Mucosa of rectum (tissue), 2 donors: ENCODE results near the gene SCN3B.

ENCODE experiments used
- H3K27ac ChIP-seq, 2 donors: one replicate each; pipeline ENCODE4 v1.7.0; 2013; ENCODE audit warnings: inconsistent platforms in 2 of 2, low read depth in 2 of 2, low read length in 2 of 2
- H3K27me3 ChIP-seq, 2 donors: one replicate each; pipeline ENCODE4 v1.7.0; 2013; ENCODE audit warnings: low read length in 2 of 2; ENCODE audit not compliant: control insufficient read depth in 2 of 2, insufficient read depth in 2 of 2
- H3K36me3 ChIP-seq, 2 donors: one replicate each; pipeline ENCODE4 v1.7.0; 2013; ENCODE audit warnings: low read length in 2 of 2; ENCODE audit not compliant: control insufficient read depth in 2 of 2, insufficient read depth in 2 of 2
- H3K4me1 ChIP-seq, 2 donors: one replicate each; pipeline ENCODE4 v1.7.0; 2013; ENCODE audit warnings: low read length in 2 of 2, mild to moderate bottlenecking in 1 of 2; ENCODE audit not compliant: control insufficient read depth in 2 of 2, insufficient read depth in 2 of 2
- H3K4me3 ChIP-seq, 2 donors: one replicate each; pipeline ENCODE4 v1.7.0; 2013; ENCODE audit warnings: low read length in 2 of 2
- H3K9ac ChIP-seq, 2 donors: one replicate each; pipeline ENCODE4 v1.7.0; 2013; ENCODE audit warnings: low read length in 2 of 2, low read depth in 1 of 2, mild to moderate bottlenecking in 1 of 2
- H3K9me3 ChIP-seq, 2 donors: one replicate each; pipeline ENCODE4 v1.7.0; 2013; ENCODE audit warnings: low read length in 2 of 2; ENCODE audit not compliant: control insufficient read depth in 2 of 2
- donor health status: healthy.
- donor health status: Normal muscosa, but diverticular disease.

The SCN3B gene

DNA sequence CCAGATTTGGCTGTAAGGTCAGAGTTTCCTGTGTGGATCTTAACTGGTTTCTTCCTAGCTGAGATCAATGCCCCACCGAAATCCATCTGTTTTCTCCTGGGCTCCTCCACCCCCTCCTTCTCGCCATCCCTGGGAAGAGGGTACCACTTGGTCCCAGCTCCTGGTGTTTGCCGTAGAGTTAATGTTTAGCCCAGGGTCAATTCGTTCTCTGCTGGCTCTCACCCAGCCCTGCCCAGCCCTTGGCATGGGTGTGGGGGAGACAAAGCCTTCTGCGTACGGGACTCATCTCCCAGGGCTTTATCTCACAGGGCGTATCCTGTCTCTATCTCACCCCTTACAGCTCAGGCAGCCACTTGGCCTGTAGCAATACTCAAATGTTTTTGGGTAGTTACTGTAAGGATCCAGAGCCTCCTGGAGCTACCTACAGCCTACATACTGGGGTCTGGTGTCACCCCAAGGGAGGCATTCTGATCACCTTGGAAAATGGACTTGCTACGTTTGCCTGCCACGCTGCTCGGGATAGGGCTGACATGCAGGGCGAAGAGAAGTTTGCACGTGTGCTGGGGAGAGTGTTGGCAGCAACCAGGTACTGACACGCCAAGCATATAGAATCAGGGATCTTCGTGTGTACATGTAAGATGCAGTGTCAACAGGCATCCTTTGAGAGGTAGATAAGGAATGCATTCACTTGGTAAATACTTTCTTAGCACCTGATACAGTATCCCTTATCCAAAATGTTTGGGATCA lies 66.1 kb downstream of the SCN3B start:
- Histone ChIP-seq H3K4me3 (no peak overlapping the region), H3K27me3 (no peaks in the 10 kb centered on the region), H3K9ac (no peak overlapping the region), H3K9me3 (no peaks in the 10 kb centered on the region), H3K36me3 (no peaks in the 10 kb centered on the region), H3K27ac (peak overlapping the region in 1 of 2 donors; percentile 30), H3K4me1 (peaks cover 30 to 43% of the 10 kb centered on the region in 2 donors)

DNA sequence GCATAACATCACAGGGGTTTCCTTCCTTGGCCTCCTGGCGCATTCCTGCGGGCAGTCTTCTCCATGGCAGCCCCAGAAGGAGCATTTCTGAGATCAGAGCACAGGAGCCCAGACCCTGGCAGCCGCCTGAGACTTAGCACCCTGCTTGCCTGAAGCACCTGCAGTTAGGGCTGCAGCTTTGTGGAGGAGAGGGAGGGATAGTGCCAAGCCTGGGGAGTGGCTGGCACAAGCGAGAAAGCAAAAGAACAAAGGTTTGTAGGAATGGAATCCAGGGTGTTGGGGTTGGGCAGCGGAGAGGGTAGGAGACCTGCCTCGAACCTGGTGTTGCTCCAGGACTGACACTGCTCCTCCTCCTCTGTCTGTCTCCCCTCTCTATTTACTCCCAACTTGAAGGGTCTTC lies 66.9 kb downstream of the SCN3B start:
- Histone ChIP-seq H3K9me3 (no peaks in the 10 kb centered on the region), H3K27me3 (no peaks in the 10 kb centered on the region), H3K4me3 (no peak overlapping the region), H3K4me1 (peaks cover 30 to 43% of the 10 kb centered on the region in 2 donors), H3K9ac (no peak overlapping the region), H3K36me3 (no peaks in the 10 kb centered on the region), H3K27ac (no peak overlapping the region)

DNA sequence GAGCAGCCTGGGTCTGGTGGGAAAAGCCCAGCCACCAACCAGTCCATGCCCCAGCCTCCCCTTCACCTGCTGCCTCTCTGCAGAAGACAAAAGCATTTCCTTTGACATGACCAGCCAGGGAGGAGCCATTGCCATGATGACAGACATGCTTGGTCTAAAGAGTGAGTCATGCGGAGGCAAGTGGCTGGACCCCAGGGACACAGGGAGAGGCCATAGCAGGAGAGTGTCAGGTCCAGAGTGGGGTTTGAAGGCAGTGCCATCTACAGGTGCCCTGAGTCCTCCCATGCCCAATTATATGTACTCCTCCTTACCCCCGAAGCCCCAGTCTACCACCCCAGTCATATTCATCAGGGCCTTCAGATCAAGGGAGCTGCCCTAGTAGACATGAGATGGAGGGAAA lies 67.4 kb downstream of the SCN3B start:
- H3K9ac ChIP-seq = no peak overlapping the region
- peaks cover 30 to 43% of the 10 kb centered on the region in 2 donors for H3K4me1 ChIP-seq
- H3K27ac ChIP-seq = no peak overlapping the region

DNA sequence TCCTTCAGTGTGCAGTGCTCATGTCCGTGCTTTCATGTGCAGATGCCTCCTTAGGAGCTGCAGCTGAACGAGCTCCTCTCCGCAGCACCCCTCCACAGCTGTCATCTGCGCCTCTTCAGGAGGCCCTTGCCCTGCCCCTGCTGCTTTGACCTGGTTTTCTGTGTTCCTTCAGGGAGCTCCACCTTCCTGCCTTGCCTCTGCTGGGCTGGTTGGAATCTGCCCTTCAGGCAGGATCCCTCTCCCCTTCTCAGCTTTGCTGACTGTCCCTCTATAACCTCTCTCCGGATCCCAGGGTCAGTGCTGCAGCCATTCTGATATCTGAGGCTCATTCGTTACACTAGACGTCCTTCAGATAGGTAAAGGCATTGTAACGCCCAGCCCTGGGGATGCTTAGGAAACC lies 67.9 kb downstream of the SCN3B start:
- no peak overlapping the region for H3K4me3 ChIP-seq
- H3K9ac ChIP-seq = no peak overlapping the region
- H3K9me3 ChIP-seq = no peaks in the 10 kb centered on the region
- H3K27ac ChIP-seq = no peak overlapping the region
- H3K4me1 ChIP-seq = peaks cover 30 to 43% of the 10 kb centered on the region in 2 donors
- H3K27me3 ChIP-seq = no peaks in the 10 kb centered on the region
- no peaks in the 10 kb centered on the region for H3K36me3 ChIP-seq

More for the DNA sequence above, 67.4 kb downstream of the SCN3B start:
- Histone ChIP-seq H3K36me3 (no peaks in the 10 kb centered on the region), H3K4me3 (no peak overlapping the region), H3K9me3 (no peaks in the 10 kb centered on the region), H3K27me3 (no peaks in the 10 kb centered on the region)

DNA sequence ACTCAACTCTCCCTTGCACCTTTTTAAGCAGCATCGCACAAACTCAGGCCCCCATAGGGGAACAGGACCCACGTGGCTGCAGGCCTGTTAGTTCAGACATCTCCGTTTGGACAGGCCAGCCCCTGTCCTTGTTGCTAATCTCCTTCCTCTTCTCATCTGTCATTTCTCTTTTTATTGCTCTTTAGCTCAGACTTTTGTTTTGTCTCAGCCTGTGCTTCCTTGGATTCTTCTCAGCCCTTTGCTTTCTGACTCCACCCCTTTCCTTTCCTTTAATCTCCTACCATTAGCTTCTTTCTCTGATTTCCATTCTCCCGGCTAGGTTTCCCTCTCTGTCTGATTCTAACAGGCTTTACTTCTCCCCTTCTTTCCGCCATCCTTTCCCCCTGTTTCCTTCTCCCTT lies 68.7 kb downstream of the SCN3B start:
- Histone ChIP-seq H3K27me3 (no peaks in the 10 kb centered on the region), H3K4me1 (peaks cover 28 to 37% of the 10 kb centered on the region in 2 donors), H3K36me3 (no peaks in the 10 kb centered on the region), H3K4me3 (no peak overlapping the region), H3K9ac (no peak overlapping the region), H3K9me3 (no peaks in the 10 kb centered on the region), H3K27ac (no peak overlapping the region)

DNA sequence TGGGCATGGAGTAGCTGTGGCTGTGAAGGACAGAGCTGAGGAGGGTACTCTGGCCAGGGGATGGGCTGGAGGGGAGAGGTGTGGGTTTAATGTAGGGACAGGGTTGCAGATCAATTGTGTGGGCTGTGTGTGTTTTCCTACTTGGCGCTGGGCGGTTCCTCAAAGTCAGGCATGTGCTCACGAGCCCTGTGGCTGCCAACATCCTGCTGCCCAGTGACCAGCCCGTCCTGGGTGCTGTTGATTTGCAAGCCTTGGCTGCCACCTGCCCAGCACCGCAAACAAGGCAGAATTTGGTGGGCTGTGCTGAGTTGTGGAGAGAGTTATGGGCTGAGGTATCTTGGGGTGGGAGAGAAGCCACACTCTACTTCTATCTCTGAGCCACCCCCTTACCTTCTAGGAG lies 69.2 kb downstream of the SCN3B start:
- peaks cover 23 to 32% of the 10 kb centered on the region in 2 donors for H3K4me1 ChIP-seq
- H3K27me3 ChIP-seq = no peaks in the 10 kb centered on the region
- no peak overlapping the region for H3K27ac ChIP-seq
- no peak overlapping the region for H3K9ac ChIP-seq
- H3K4me3 ChIP-seq = no peak overlapping the region
- no peaks in the 10 kb centered on the region for H3K9me3 ChIP-seq
- H3K36me3 ChIP-seq = no peaks in the 10 kb centered on the region

DNA sequence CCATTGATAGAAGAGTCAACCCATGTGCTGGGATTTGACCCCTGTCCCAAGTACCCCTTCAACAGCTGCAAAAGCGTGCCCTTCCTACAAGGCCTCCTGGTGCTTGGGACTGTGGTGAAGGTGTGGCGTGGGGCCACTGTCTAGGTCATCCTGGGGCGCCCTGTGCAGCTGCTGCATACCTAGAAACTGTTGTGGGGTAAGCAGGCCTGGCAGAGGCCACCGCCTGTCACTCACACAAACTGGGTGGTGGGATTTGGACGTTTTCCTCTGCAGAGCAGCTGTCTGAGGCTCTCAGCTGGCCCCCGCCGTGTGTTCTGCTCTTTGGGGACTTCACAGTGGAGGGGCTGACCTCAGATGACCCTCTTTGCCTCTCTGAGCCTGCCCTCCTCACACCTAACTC lies 69.7 kb downstream of the SCN3B start:
- H3K9me3 ChIP-seq = no peaks in the 10 kb centered on the region
- peaks cover 19 to 27% of the 10 kb centered on the region in 2 donors for H3K4me1 ChIP-seq
- no peak overlapping the region for H3K27ac ChIP-seq
- H3K36me3 ChIP-seq = no peaks in the 10 kb centered on the region
- H3K4me3 ChIP-seq = no peak overlapping the region
- H3K27me3 ChIP-seq = no peaks in the 10 kb centered on the region
- H3K9ac ChIP-seq = no peak overlapping the region

DNA sequence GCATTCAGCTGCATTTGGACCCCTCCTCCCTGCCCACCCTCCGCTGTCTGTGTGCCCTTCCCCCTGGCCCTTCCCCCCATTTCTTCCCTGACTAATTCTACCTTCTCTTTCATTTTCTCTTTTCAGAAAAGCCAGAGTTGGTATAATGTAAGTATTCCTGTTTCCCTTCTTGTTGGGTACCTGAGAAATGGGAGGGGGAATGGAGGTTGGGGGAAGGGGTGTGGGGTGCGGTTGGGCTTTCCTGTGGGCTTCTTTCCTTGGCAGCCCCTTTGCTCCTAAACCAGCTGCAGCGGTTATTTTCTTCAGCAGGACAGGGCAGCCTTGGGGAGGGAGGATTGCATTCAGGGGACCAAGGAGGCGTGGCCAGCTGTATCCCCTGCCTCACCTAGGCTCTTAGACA lies 70.2 kb downstream of the SCN3B start:
- Histone ChIP-seq H3K27ac (no peak overlapping the region), H3K4me1 (peaks cover 19 to 27% of the 10 kb centered on the region in 2 donors), H3K9ac (no peak overlapping the region), H3K27me3 (no peaks in the 10 kb centered on the region), H3K9me3 (no peaks in the 10 kb centered on the region), H3K36me3 (no peaks in the 10 kb centered on the region), H3K4me3 (no peak overlapping the region)

DNA sequence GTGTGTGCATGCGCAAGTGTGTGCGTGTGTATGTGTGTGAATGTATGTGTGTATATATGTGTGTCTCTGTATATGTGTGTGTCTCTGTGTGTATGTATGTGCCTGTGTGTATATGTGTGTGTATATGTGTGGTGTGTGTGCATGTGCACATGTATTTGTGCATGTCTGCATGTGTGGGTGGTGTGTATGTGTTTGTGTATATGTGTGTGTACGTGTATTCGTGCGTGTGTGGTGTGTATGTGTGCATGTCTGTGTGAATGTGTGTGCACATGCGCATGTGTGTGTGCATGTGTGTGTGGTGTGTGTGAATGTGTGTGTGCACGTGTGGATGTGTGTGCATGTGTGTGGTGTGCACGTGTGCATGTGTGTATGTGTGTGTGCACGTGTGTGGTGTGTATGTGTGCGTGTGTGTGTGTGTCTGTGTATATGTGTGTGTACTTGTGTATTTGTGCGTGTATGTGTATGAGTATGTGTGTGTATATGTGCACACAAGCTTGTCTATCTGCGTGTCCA lies 71.4 kb downstream of the SCN3B start:
- Histone ChIP-seq H3K9ac (no peak overlapping the region), H3K36me3 (no peaks in the 10 kb centered on the region), H3K27me3 (no peaks in the 10 kb centered on the region), H3K27ac (no peak overlapping the region), H3K4me1 (peaks cover 14 to 22% of the 10 kb centered on the region in 2 donors), H3K9me3 (no peaks in the 10 kb centered on the region), H3K4me3 (no peak overlapping the region)

DNA sequence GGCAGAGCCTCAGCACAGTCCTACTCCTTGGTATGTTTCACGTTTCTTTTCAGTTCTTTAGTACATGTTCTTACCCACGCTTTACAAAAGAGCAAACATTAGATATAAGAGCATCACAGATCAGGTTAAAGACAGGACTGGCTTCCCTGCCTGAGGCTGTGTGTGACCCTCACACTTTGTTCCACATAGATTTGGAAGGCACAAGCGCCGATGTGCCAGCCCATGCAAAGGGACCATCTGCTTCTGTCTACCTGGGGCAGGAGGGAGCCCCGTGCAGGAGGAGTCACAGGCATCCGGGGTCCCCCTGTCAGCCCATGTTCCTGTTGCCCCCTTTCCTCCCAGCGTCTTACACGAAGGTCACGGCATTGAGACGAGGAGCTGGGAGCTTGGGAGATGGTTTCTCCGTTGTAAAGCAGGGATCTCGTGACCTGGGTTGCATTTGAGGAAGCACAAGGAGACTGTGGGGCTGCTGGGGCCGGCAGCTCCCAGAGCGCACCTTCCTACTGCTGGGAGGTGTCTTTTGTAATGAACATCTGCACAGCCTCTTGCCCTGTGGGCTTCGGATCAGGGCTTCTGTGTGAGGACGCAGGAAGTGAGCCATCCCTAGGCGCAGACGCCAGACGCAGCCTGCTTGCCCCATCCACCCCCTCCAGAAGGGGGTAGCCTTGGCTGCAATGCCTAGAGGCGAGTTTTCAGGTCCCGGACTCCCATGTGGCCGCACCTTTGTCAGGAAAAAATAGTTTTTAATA lies 72.6 kb downstream of the SCN3B start:
- Histone ChIP-seq H3K9ac (no peak overlapping the region), H3K27ac (no peak overlapping the region), H3K27me3 (peaks cover 0 to under 1% of the 10 kb centered on the region in 2 donors), H3K4me3 (no peak overlapping the region), H3K36me3 (no peaks in the 10 kb centered on the region), H3K9me3 (no peaks in the 10 kb centered on the region), H3K4me1 (peaks cover 5 to 12% of the 10 kb centered on the region in 2 donors)
